SH-SY5Y (cell line): ENCODE measurements around the gene SFT2D1.

ENCODE experiments used
- GATA2 ChIP-seq: IDR thresholded peaks from 2 replicates; pipeline ENCODE4 v1.6.1; 2011; ENCODE audit warnings: mild to moderate bottlenecking, low read depth, low read length
- GATA3 ChIP-seq: IDR thresholded peaks from 2 replicates; pipeline ENCODE4 v1.6.1; 2011; ENCODE audit warnings: low read depth, mild to moderate bottlenecking, low read length, moderate library complexity

GRCh38 chr6:166285233-166285632, 57.1 kb downstream of the SFT2D1 start:
- TF ChIP-seq GATA3: no peak
- no peak for TF ChIP-seq GATA2
